ENCODE measurements around the gene KNOP1. TPM values are rescaled to one million over a fixed set of nuclear protein-coding genes. Genes with fewer than 3 reads are reported as not detected.
"Not testable (repeated sequence)": the region's sequence is repeated elsewhere in the genome, so short reads cannot be mapped to it uniquely, and the experiment has no call there.

KNOP1 gene
- total RNA-seq, 1 experiment from 2014 or later = 13.6 TPM

DNA sequence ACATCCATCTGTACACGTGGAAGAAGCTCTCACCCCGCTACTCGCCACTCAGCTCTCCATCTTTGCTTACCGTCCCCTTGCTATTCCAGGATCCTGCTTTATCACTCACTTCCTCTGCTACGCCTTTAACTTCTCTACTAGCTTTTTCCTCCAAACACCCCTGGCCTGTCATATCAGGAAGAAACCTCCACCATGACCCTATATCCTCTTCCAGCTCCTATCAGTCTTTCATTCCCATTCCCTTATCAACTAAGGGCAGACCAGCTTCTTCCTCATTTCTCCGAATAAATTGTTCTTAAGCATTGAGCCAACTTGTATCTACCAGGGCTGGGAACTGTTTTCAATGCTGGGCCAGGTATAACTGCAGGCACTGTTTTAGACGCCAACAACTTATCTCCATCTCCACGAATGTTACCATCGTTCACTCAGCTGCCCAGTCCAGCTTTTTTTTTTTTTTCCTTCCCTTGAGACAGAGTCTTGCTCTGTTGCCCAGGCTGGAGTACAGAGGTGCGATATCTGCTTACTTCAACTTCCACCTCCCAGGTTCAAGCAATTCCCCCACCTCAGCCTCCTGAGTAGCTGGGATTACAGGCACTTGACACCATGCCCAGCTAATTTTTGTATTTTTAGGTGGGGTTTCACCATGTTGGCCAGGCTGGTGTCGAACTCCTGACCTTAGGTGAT lies 4.4 kb upstream of the KNOP1 start:
- no peaks in the 10 kb centered on the region for H3K9me3 ChIP-seq (ENCODE audit: low read length)
- peaks cover 26% of the 10 kb centered on the region for H3K79me2 ChIP-seq (ENCODE audit: low read length)
- H2AFZ ChIP-seq (ENCODE audit: low read length) = no peak overlapping the region
- H3K4me2 ChIP-seq (ENCODE audit: low read length) = no peak overlapping the region
- no peaks in the 10 kb centered on the region for H3K9me2 ChIP-seq (replicated peaks; ENCODE audit: low read length)
- ChIA-PET POLR2A (ENCODE audit: unreplicated experiment) (no interaction called here), CTCF (interaction anchor here (0.6 to 1.0 kb wide), 2 partner anchors 121 to 513 kb away, joined by 3 read pairs; no protein-coding TSS in a partner anchor)
- H3K9ac ChIP-seq (ENCODE audit: low read length) = no peak overlapping the region
- no peaks in the 10 kb centered on the region for H3K27me3 ChIP-seq (ENCODE audit: low read length)
- ATAC-seq (no peak), DNase-seq (no peak)
- H3K4me1 ChIP-seq (ENCODE audit: insufficient read depth, low read length) = peaks cover 5% of the 10 kb centered on the region
- H3F3A ChIP-seq (ENCODE audit: low read length, unreplicated experiment) = no peaks in the 10 kb centered on the region
- no TSS peak for BruUV-seq (replicated peaks)
- H4K20me1 ChIP-seq (ENCODE audit: low read length) = no peaks in the 10 kb centered on the region
- no peak overlapping the region for H3K4me3 ChIP-seq (ENCODE audit: low read length)
- TF ChIP-seq, protein P1, sequence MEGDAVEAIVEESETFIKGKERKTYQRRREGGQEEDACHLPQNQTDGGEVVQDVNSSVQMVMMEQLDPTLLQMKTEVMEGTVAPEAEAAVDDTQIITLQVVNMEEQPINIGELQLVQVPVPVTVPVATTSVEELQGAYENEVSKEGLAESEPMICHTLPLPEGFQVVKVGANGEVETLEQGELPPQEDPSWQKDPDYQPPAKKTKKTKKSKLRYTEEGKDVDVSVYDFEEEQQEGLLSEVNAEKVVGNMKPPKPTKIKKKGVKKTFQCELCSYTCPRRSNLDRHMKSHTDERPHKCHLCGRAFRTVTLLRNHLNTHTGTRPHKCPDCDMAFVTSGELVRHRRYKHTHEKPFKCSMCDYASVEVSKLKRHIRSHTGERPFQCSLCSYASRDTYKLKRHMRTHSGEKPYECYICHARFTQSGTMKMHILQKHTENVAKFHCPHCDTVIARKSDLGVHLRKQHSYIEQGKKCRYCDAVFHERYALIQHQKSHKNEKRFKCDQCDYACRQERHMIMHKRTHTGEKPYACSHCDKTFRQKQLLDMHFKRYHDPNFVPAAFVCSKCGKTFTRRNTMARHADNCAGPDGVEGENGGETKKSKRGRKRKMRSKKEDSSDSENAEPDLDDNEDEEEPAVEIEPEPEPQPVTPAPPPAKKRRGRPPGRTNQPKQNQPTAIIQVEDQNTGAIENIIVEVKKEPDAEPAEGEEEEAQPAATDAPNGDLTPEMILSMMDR (conservative IDR thresholded peaks at IDR 0.05; ENCODE audit: low read depth, low read length) = no peak
- TF ChIP-seq EZH2phosphoT487 (IDR thresholded peaks at IDR 0.05; ENCODE audit: borderline replicate concordance, low read length) (no peak), EZH2 (IDR thresholded peaks at IDR 0.05; ENCODE audit: low read length, unreplicated experiment) (no peak)
- no peaks in the 10 kb centered on the region for H3K36me3 ChIP-seq (ENCODE audit: low read depth, low read length)
- intact Hi-C loops (cut with micrococcal nuclease) = no loop called here
- H3K27ac ChIP-seq (ENCODE audit: low read length) = no peak overlapping the region

DNA sequence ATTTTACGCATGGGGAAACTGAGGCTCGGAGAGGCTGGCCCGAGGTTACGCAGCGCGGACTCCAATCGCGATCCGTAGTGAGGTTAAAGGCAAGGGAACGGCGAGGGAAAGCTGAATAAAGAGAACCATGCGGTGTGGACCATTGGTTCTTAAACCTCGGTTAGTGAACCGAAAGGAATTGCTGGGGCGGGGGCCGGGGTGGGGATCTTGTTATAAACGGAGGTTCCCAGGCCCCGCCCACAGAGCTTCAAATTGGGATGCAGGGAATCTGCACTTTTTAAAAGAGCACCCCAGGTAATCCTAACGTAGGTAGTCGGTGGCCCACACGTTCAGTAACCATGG lies 568 bp upstream of the KNOP1 start:
- intact Hi-C loops (cut with micrococcal nuclease) = loop anchor here (2.0 to 5.0 kb wide), 2 partner anchors 34 to 111 kb away; no protein-coding TSS in a partner anchor
- no peaks in the 10 kb centered on the region for H3K9me3 ChIP-seq (ENCODE audit: low read length)
- ATAC-seq = peak; percentile 6
- ChIA-PET CTCF (no interaction called here), POLR2A (ENCODE audit: unreplicated experiment) (no interaction called here)
- peak overlapping the region; percentile 97 for H3K9ac ChIP-seq (ENCODE audit: low read length)
- no TSS peak for BruUV-seq (replicated peaks)
- H3K27me3 ChIP-seq (ENCODE audit: low read length) = no peaks in the 10 kb centered on the region
- peaks cover 22% of the 10 kb centered on the region for H3K4me1 ChIP-seq (ENCODE audit: insufficient read depth, low read length)
- H4K20me1 ChIP-seq (ENCODE audit: low read length) = peaks cover 11% of the 10 kb centered on the region
- no peaks in the 10 kb centered on the region for H3F3A ChIP-seq (ENCODE audit: low read length, unreplicated experiment)
- DNase-seq = no peak
- H3K4me2 ChIP-seq (ENCODE audit: low read length) = peak overlapping the region; percentile 95
- TF ChIP-seq, protein P1 (conservative IDR thresholded peaks at IDR 0.05; ENCODE audit: low read depth, low read length) = no peak
- TF ChIP-seq EZH2phosphoT487 (IDR thresholded peaks at IDR 0.05; ENCODE audit: borderline replicate concordance, low read length) (no peak), EZH2 (IDR thresholded peaks at IDR 0.05; ENCODE audit: low read length, unreplicated experiment) (no peak)
- H2AFZ ChIP-seq (ENCODE audit: low read length) = peak overlapping the region; percentile 96
- H3K79me2 ChIP-seq (ENCODE audit: low read length) = peaks cover 63% of the 10 kb centered on the region
- peak overlapping the region; percentile 73 for H3K27ac ChIP-seq (ENCODE audit: low read length)
- H3K9me2 ChIP-seq (replicated peaks; ENCODE audit: low read length) = no peaks in the 10 kb centered on the region
- H3K36me3 ChIP-seq (ENCODE audit: low read depth, low read length) = peaks cover 10% of the 10 kb centered on the region; the same call in 1 of the 2 replicates
- peak overlapping the region; percentile 97 for H3K4me3 ChIP-seq (ENCODE audit: low read length)

DNA sequence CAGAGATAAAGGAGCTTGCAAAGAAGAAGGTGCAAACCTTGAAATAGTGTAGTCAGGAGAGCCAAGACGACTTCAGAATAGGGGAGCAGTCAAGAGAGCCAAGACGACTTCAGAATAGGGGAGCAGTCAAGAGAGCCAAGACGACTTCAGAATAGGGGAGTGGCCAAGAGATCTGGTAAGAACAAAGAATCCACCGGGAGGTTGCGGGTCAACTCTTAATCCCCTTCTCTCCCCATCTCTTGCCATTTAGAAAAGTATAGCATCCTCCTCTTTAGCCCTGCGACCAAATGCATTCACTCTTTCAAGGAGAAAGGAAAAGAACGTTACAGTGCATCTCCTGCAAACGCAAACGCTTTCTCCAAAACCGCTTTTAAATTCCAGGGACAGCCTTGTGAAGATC lies 713 bp downstream of the KNOP1 start:
- H3K9me2 ChIP-seq (replicated peaks; ENCODE audit: low read length) = no peaks in the 10 kb centered on the region
- no peaks in the 10 kb centered on the region for H3K27me3 ChIP-seq (ENCODE audit: low read length)
- CTCF ChIA-PET = no interaction called here
- intact Hi-C loops (cut with micrococcal nuclease) = loop anchor here (2.0 to 5.0 kb wide), 3 partner anchors 17 to 167 kb away; partner anchors contain the start of gene GPRC5B
- peaks cover 10% of the 10 kb centered on the region; the same call in 1 of the 2 replicates for H3K36me3 ChIP-seq (ENCODE audit: low read depth, low read length)
- H3F3A ChIP-seq (ENCODE audit: low read length, unreplicated experiment) = no peaks in the 10 kb centered on the region
- peaks cover 22% of the 10 kb centered on the region for H3K4me1 ChIP-seq (ENCODE audit: insufficient read depth, low read length)
- ATAC-seq = 0 out of 2 replicates have a peak, but pooled peaks have one; percentile 3
- H4K20me1 ChIP-seq (ENCODE audit: low read length) = peaks cover 11% of the 10 kb centered on the region
- POLR2A ChIA-PET (ENCODE audit: unreplicated experiment) = no interaction called here
- BruUV-seq (replicated peaks) = no TSS peak
- TF ChIP-seq, protein P1 (conservative IDR thresholded peaks at IDR 0.05; ENCODE audit: low read depth, low read length) = no peak
- TF ChIP-seq EZH2 (IDR thresholded peaks at IDR 0.05; ENCODE audit: low read length, unreplicated experiment) (no peak), EZH2phosphoT487 (IDR thresholded peaks at IDR 0.05; ENCODE audit: borderline replicate concordance, low read length) (no peak)
- H2AFZ ChIP-seq (ENCODE audit: low read length) = peak overlapping the region; percentile 96
- H3K9me3 ChIP-seq (ENCODE audit: low read length) = no peaks in the 10 kb centered on the region
- H3K9ac ChIP-seq (ENCODE audit: low read length) = peak overlapping the region; percentile 97
- peaks cover 75% of the 10 kb centered on the region for H3K79me2 ChIP-seq (ENCODE audit: low read length)
- peak overlapping the region; percentile 95 for H3K4me2 ChIP-seq (ENCODE audit: low read length)
- no peak for DNase-seq
- H3K27ac ChIP-seq (ENCODE audit: low read length) = peak overlapping the region; percentile 73
- H3K4me3 ChIP-seq (ENCODE audit: low read length) = peak overlapping the region; percentile 97

DNA sequence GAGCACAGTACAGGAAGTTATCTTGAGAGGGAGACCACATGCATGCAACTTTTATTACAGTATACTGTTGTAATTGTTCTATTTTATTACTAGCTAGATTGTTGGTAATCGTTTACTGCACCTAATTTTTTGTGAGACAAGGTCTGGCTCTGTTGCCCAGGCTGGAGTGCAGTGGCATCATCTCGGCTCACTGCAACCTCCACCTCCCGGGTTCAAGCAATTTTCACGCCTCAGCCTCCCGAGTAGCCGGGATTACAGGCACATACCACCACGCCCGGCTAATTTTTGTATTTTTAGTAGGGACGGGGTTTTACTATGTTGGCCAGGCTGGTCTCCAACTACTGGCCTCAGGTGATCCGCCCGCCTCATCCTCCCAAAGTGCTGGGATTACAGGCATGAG lies 1.3 kb downstream of the KNOP1 start:
- BruUV-seq (replicated peaks); CTCF ChIA-PET: not testable (repeated sequence)

More for the DNA sequence above, 1.3 kb downstream of the KNOP1 start:
- DNase-seq; POLR2A ChIA-PET (ENCODE audit: unreplicated experiment); H3K36me3 ChIP-seq (ENCODE audit: low read depth, low read length); H3K9me2 ChIP-seq (replicated peaks; ENCODE audit: low read length); H3K27me3 ChIP-seq (ENCODE audit: low read length); H3F3A ChIP-seq (ENCODE audit: low read length, unreplicated experiment); H3K9me3 ChIP-seq (ENCODE audit: low read length); ATAC-seq; H3K27ac ChIP-seq (ENCODE audit: low read length); H2AFZ ChIP-seq (ENCODE audit: low read length): not testable (repeated sequence)
- Histone ChIP-seq H3K79me2 (ENCODE audit: low read length) (peaks cover 81% of the 10 kb centered on the region), H3K4me2 (ENCODE audit: low read length) (peak overlapping the region; percentile 95), H4K20me1 (ENCODE audit: low read length) (peaks cover 11% of the 10 kb centered on the region), H3K9ac (ENCODE audit: low read length) (peak overlapping the region; percentile 97; the same call in 1 of the 2 replicates), H3K4me1 (ENCODE audit: insufficient read depth, low read length) (peaks cover 22% of the 10 kb centered on the region), H3K4me3 (ENCODE audit: low read length) (peak overlapping the region; percentile 97)
- intact Hi-C loops (cut with micrococcal nuclease) = loop anchor here (2.0 to 5.0 kb wide), 3 partner anchors 16 to 168 kb away; partner anchors contain the start of gene GPRC5B

All from PC-3 (cell line).